ENCODE data around the gene SLC22A23.

SLC22A23 gene

DNA sequence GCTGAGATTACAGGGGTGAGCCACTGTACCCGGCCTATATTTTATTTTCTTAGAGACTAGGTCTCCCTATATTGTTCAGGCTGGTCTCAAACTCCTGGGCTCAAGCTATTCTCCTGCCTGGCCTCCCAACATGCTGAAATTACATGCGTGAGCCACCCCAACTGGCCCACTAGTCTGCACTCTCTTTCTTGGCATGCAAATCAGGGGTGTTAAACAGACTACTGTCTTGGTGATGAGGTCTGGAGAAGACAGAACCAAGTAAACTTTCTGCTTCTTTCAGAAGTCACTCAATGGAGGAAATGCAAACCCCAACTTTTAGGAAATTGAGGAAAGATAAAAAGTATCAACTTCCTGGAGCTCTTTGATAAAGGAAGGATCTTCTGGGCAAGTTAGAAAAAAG is 221.4 kb downstream of the SLC22A23 start:
- DNase-seq: no peak

DNA sequence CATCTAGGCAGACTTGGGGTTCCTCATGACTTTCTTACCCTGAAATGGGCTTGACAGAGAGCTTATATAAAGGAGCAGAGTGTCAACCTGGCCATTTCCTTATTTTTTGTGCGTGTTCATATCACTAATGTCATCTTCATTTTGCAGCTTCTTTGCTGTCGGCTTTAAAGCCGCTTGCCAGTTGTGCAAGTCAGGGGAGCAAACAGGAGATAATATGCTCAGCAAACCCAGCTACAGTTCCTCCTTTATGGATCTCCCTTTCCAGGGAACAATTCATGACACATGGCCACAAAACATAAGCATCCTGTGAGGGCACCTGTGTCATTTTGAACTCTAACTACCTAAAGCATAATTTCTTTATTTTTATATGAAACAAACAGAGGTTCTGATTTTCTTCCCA is 222.9 kb downstream of the SLC22A23 start:
- DNase-seq: no peak

DNA sequence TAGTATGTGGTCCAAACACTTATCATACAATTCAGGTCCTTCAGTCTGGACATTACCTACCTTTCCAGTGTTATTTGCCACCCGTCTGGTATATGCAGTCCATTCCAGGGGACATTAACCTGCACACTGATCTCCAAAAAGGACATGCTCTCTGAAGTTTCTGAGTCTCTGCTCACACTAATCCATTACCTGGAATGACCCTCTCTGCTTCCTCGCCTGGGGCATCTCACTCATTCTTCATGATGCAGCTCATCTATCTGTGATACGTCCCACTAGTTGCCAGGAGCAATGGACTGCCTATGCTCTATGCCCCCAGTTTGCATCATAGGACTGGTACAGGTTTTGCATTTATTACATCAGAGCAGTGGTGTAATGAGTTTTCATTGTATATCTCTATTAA is 223.5 kb downstream of the SLC22A23 start:
- no peak for DNase-seq

DNA sequence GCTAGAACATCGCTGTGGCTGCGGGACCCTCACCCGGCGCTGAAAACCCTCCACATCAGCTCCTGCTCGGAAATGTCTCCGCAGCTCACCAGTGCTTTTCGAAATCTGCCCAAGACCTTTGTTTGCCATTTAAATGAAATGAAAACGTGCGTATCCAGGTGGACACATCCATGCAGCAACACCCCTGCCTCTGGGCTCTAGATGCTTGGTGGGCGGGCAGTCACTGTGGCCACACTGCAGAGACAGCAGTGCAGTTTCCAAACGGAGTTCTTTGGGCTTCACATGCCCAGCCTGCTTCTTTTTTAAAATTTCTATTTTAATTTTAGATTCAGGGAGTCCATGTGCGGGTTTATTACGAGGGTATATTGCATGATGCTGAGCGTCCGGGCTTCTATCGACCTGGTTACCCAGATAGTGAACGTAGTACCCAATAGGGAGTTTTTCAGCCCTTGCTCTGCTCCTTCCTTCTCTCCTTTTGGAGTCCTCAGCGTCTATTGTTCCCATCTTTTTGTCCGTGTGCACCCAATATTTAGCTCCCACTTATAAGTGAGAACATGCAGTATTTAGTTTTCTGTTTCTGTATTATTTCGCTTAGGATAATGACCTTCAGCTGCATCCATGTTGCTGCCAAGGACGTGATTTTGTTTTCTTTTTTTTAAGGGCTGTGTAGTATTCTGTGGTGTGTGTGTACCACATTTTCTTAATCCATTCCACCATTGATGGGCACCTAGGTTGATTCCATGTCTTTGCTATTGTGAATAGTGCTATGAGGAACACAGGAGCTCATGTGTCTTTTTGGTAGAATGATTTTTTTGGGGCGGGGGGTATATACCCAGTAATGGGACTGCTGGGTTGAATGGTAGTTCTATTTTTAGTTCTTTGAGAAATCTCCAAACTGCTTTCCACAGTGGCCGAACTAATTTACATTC is 224.6 kb downstream of the SLC22A23 start:
- DNase-seq: peak; percentile 39

DNA sequence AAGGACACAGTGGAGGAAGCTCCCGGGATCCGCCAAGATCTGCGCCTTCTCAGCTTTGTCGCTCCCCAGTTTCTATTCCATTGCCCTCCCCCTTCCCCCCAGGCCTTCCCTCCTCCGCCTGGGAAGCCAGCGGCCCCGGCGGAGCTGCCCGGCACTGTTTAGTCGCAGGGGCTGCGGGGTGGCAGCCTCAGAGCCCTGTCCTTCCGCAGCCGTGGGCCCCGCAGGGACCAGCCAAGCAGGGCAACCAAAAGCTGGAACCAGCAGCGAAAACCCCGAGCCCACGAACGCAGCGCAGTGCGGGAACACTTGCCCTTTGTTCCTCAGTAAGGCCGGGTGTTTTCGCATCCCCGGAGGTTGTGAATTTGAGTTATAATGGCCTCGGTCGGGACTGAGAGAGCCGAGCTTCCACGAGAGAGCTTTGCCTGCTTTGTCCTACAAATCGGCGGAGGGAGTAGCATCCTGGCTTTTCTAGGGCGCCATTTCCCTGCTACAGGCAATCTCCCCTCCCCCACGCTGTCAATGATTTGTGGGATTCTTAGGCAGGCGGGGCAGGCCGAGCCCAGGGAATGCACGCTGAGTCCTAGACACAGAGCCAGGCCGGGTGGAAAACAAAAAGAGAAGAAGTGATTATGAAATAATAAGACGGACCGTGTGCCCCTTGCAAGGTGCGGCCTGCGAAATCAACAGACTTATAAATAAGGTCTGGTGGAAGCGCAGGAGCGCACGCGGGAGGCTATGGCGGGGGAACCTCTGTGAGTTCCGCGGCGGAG is 225.4 kb downstream of the SLC22A23 start:
- peak; percentile 95 for DNase-seq

DNA sequence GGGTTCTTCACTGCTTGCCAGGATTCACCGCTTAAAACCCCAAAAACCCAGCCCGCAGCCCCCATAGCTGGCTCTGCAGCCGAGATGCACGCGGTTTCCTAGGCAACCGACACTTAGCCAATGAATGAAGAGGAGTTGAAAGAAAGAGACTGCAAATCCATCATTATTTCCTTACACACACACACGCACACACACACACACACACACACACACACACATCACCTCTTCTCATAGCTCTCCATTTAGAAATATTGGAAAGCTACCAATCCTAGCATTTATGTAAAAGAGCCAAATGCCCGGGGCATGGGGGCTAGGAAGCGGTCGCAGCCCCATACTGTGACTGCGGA is 226.0 kb downstream of the SLC22A23 start:
- peak; percentile 95 for DNase-seq

DNA sequence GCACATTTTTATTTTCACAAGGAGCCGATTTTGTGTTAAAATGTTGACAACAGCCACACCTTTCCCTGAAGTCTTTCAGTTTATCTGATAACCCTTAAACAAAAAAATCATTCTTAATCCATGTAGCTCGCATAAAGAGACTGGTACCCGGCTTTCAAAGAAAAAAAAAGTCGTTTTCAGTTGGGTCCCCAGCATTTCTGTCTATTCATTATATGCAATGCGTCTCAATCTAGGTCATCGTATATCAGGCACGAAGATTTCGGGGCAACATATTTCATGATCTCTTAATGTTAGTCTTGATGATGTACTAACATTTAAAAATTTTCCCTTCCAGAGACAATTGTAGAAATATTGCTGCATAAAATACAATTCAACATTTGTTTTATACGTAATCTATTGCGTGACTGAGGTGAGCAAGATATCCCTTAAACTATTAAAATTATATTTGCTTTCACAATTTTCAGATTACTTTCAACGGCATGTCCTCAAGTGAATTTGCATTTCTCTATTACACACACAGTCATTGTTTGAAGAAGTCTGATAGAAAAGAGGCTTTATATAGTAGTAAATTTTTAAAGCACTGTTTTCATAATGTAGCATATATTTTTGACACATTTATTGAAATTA is 226.5 kb downstream of the SLC22A23 start:
- no peak for DNase-seq

DNA sequence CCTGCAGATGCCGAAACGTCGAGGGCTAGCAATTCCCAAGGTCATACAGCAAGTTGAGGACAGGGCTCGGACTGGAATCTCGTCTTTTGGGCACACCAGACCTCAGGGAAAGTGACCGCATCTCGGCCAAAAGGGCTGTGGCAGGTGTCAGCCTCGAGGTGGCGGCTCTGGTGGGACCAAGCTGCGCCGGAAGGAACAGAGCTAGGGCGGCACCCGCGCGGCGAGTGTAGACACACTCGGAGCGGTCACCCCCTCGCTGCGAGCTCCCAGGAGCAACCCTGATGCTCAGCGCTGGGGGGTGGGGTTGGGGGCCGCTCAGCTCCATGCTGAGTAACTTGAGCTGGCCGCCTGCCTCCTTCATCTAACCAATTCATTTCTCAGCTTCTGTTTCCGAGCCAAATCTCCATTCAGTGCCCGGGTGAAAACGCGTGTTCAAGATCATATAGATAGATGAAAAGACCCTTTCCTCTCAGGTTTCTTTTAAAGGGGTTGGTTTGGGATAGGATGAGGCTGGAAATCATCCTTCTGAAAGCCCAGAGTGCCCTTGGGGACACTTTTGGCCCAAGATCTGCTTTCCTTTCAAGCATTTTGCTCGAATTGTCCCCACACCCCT is 227.2 kb downstream of the SLC22A23 start:
- peak; percentile 79 for DNase-seq

DNA sequence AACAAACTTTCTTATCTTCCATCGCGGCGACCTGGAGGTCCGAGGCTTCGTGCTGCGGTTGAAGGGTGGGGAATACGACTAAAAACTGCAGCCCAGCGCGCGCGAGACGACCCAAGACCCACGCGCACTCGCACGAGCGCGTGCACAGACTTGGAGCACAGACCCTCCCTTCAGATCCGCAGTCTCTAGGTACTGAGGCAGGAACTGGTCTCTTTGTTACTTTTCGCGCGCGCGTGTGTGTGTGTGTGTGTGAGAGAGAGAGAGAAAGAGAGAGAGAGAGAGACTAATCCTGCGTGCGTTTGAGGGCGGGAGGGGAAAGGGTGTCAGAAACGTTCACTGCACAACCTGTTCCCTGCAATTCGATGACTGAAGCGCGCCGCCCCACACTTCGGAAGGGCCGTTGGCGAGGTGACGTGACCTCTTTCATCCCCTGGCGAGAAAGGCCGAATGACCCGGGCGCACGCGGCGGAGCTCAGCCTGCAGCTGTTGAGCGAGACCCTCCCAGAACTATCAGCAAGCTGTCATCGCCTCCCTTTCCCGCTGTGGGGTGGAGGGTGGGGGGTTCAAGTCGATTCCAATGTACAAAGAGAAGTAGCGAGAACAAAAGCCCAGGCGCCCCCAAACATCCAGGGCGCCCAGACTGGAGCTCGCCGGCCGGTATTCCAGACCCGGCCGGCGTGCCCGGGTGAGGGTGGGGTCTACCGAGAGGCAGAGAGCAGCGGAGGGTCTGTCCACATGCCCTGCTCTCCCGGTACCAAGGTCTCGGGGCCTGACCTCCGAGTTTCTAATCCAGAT is 227.9 kb downstream of the SLC22A23 start:
- DNase-seq: peak; percentile 72

DNA sequence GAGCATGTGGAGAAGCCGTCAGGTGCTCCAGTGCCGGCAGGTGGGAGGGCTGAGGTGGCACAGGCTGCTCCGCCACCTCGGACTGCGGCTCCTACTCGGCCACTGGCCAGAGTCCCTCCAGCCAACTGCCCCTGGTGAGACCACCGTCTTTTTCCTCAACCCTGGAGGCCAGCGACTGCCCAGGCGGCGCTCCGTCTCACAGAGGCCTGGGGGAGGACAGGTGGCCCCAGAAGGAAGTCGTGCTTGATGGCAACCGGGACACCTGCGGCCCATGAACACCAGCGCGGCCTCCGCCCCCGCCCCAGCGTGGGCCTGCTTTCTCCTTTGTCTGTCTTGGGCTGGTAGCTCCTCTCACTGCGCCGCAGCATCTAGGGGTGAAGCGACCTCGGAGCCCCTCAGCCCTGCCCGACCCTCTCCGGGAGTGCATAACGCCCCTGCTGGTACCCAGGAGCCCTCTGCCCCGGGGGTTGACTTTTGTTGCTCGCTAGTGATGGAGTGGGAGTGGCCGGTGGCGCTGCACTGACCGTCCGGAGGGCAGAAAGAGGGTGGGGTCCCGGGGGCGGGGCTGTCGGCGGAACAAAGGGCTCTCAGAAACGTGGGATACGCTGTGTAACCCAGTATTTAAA is 228.7 kb downstream of the SLC22A23 start:
- DNase-seq: peak; percentile 92

DNA sequence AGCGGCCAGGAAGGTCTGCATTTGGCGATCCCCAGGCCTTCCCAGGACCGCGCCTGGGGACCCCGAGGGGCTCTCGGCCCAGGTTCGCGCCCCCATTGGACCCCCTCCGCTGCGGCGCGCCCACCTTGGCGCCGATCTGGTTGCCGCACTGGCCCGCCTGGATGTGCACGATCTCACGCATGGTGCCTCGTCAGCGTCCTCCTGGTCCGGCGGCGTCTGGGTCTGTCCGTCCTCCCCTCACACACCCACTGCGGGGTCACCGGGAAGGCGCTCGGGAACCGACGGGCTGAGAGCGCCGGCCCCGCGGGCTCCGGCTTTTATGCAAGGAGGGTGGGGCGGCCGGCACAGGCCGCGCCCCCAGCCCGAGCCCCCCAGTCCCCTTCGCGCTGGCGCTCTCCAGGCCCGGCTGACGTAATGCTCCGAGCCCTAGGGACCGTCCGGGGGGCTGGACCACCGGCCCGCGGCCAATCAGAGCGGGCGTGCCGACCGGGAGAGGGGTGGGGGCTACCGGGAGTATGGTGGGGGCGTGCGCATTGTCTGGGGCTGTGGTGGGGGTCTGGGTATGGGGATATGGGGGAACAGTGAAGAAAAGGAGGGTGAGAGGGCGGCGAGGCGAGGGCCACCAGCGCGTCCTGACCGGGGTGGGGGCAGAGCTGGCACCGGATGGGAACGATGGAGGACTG is 229.3 kb downstream of the SLC22A23 start, which contains the start of gene TUBB2B:
Gene TUBB2B (minus strand): TSS at position 291 of the 683 bp plus-strand sequence. CDS start 110 bp downstream, at position 181.
- DNase-seq: peak; percentile 97

DNA sequence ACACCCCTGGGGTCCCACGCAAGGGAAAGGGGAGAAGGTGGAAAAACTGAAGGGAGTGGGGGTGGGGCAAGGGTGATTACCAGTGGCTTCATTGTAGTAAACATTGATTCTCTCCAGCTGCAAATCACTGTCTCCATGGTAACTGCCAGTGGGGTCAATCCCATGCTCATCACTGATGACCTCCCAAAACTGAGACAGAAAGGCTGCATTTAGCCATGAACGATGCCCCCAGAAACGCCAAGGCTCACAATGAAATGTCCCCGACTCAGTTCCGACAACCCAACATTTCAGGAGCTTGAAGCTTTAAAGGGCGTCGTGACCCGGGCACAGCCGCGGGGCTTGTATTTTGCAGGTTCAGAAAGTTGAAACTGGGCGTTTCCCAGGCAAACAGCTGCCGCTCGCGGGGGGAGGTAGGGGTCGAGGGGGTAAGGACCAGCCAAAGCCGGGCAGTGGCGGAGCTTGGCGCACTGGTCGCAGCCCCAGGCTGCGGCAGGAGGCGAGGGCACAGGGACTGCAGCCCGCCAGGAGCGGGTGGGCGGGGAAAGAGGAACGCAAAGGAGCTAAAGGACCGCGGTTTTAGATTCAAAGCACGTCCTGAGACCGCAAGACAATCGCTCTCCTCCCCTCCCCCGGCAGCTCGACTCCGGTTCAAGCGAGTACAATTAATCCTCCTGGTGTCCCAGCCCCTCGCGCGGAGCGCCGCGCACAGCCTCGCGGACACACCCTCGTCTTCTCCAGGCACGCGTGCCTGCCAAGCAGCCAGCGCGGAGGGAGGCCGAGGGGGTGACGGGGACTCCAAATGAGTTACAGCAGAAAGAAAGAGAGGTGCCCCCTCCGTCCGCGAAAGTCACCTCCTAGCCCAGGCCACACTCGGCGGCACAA is 230.1 kb downstream of the SLC22A23 start:
- DNase-seq: peak; percentile 80

DNA sequence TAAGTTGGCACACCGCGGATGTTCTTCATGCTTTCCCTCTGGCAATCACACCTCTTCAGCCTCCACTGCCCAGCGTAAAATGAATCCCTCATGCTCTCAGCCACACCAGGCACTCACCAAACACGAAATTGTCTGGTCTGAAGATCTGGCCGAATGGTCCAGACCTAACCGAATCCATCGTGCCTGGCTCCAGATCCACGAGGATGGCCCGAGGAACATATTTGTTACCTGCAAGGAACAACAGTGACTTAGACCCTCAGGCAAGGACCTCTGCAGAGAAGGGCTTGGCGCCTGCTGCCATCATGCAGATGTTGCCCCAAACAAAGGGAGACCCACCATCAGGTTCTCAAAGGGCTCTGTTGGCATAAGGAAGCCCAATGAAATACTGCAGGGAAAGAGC is 230.8 kb downstream of the SLC22A23 start:
- DNase-seq: no peak

DNA sequence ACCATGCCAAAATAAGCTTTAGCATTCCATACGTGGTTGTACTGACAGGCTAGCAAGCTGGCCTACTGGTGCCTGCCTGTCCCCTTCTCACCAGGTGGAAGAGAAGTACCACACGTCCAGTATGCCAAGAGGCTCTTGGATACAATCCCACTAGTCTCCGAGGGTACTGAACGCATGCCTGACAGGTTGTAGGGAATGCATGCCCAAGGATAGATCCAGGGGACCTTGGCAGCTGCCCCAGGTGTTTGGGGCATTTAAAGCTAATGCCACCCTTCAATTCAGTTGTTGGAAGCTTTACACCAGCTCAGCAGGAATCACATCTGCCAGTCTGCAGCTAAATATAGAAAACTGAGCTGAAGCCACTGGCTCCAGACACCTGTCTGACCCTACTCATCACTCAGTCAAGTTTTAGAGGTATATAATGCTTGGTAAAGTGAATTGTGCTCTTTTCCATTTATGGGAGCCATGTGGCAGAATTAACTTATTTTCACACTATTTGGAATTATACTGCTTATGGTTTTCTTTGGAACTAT is 234.3 kb downstream of the SLC22A23 start:
- peak; percentile 92 for DNase-seq

DNA sequence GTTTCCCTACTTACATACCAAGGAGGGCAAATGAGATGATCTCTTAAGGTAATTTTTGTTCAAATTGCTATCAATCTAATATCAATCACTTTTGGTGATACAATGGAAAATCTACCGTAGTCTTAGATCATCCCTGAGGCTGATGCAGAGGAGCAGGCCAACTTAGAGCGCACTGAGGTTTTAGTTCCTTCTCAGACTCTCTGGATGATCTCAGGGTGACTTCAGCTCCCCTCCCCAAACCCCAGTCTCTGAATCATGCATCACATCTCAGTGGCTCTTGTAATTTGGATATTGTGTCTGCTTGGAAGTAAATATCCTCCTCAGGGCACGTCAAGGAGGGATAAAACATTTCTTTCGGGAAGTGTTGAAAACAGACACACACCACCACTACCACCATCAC is 235.3 kb downstream of the SLC22A23 start:
- no peak for DNase-seq

DNA sequence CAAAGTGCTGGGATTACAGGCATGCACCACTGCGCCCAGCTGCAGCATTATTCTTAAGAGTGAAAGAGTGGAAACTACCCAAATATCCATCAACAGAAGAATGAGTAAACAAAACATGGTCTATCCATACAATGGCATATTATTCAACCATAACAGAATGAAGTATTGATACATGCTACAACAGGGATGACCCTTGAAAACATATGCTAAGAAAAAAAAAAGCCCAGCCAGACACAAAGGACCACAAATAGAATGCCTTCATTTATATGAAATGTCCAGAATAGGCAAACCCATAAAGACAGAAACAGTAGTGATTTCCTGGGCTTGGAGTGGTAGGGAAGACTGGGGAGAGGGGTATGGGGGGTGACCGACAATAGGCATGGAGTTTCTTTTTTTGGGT is 236.5 kb downstream of the SLC22A23 start:
- no peak for DNase-seq
